GM20431 (cell line): ENCODE results near the gene CTNND1.

Experiments used
- in situ Hi-C: fragments of 300-500 bp; cut with MseI, MboI; formaldehyde crosslinking; loops from one replicate; pipeline ENCODE4 v1.15.0; 2020; ENCODE audit warnings: low sequenced_read_pairs; ENCODE audit not compliant: unreplicated experiment

CTNND1 gene

GRCh38 chr11:57762235-57762861 is 746 bp downstream of the CTNND1 start:
- in situ Hi-C loops: no loop called here

- in situ Hi-C loops: no loop called here
These were observed 2.0 kb downstream of the CTNND1 start for GRCh38 chr11:57763568-57763967.

GRCh38 chr11:57764021-57764420 is 2.4 kb downstream of the CTNND1 start:
- in situ Hi-C loops: no loop called here

GRCh38 chr11:57764566-57764965 is 3.0 kb downstream of the CTNND1 start:
- in situ Hi-C loops: no loop called here

- in situ Hi-C loops: no loop called here
These were observed 3.4 kb downstream of the CTNND1 start for GRCh38 chr11:57764972-57765371.

GRCh38 chr11:57770793-57771192 is 9.2 kb downstream of the CTNND1 start:
- in situ Hi-C loops: no loop called here

GRCh38 chr11:57771365-57771764 is 9.8 kb downstream of the CTNND1 start:
- in situ Hi-C loops: no loop called here

- in situ Hi-C loops: no loop called here
These were observed 11.0 kb downstream of the CTNND1 start for GRCh38 chr11:57772562-57772961.

- in situ Hi-C loops: no loop called here
These were observed 11.5 kb downstream of the CTNND1 start for GRCh38 chr11:57773026-57773598.

- in situ Hi-C loops: no loop called here
These were observed 13.9 kb downstream of the CTNND1 start for GRCh38 chr11:57775491-57775890.

- in situ Hi-C loops: no loop called here
These were observed 14.5 kb downstream of the CTNND1 start for GRCh38 chr11:57776031-57776521.

GRCh38 chr11:57776577-57777210 is 15.1 kb downstream of the CTNND1 start:
- in situ Hi-C loops: no loop called here

GRCh38 chr11:57777969-57778317 is 16.3 kb downstream of the CTNND1 start:
- in situ Hi-C loops: no loop called here

GRCh38 chr11:57778318-57779037 is 16.9 kb downstream of the CTNND1 start:
- in situ Hi-C loops: no loop called here

GRCh38 chr11:57779276-57779675 is 17.7 kb downstream of the CTNND1 start:
- in situ Hi-C loops: no loop called here

- in situ Hi-C loops: no loop called here
These were observed 19.9 kb downstream of the CTNND1 start for GRCh38 chr11:57781529-57781943.

- in situ Hi-C loops: no loop called here
These were observed 23.5 kb downstream of the CTNND1 start for GRCh38 chr11:57785072-57785471.

- in situ Hi-C loops: no loop called here
These were observed 24.8 kb downstream of the CTNND1 start for GRCh38 chr11:57786436-57786835.

GRCh38 chr11:57787006-57787604 is 25.5 kb downstream of the CTNND1 start:
- in situ Hi-C loops: no loop called here

- in situ Hi-C loops: no loop called here
These were observed 26.5 kb downstream of the CTNND1 start for GRCh38 chr11:57787920-57788702.
